Kidney glomerular epithelial cell (primary cell): ENCODE measurements around the gene ALDH1L1.

Source experiments
- DNase-seq: peaks from one replicate; lab custom pipeline; 2025; lab: John Stamatoyannopoulos, UW

Gene ALDH1L1

GRCh38 chr3:126194713-126195305 lies 14.4 kb upstream of the ALDH1L1 start:
- DNase-seq: no peak

- DNase-seq: no peak
Observed at GRCh38 chr3:126191246-126191645, 10.9 kb upstream of the ALDH1L1 start.

- DNase-seq: no peak
Observed at GRCh38 chr3:126187920-126188319, 7.5 kb upstream of the ALDH1L1 start.

GRCh38 chr3:126186749-126187148 lies 6.4 kb upstream of the ALDH1L1 start:
- DNase-seq: no peak

- DNase-seq: no peak
Observed at GRCh38 chr3:126186271-126186670, 5.9 kb upstream of the ALDH1L1 start.

GRCh38 chr3:126184465-126185000 lies 4.1 kb upstream of the ALDH1L1 start:
- no peak for DNase-seq

GRCh38 chr3:126181398-126181725 lies 976 bp upstream of the ALDH1L1 start:
- no peak for DNase-seq

GRCh38 chr3:126179825-126180476 lies 435 bp downstream of the ALDH1L1 start:
- no peak for DNase-seq

GRCh38 chr3:126170073-126170777 lies 10.2 kb downstream of the ALDH1L1 start:
- DNase-seq: no peak

- no peak for DNase-seq
Observed at GRCh38 chr3:126167566-126167965, 12.8 kb downstream of the ALDH1L1 start.

- DNase-seq: no peak
Observed at GRCh38 chr3:126166009-126166408, 14.4 kb downstream of the ALDH1L1 start.

GRCh38 chr3:126161309-126161708 lies 19.1 kb downstream of the ALDH1L1 start:
- no peak for DNase-seq

- DNase-seq: no peak
Observed at GRCh38 chr3:126160243-126161210, 19.9 kb downstream of the ALDH1L1 start.

- DNase-seq: no peak
Observed at GRCh38 chr3:126159476-126159875, 20.9 kb downstream of the ALDH1L1 start.

- no peak for DNase-seq
Observed at GRCh38 chr3:126158912-126159454, 21.4 kb downstream of the ALDH1L1 start.

- DNase-seq: no peak
Observed at GRCh38 chr3:126158016-126158911, 22.1 kb downstream of the ALDH1L1 start.

- DNase-seq: no peak
Observed at GRCh38 chr3:126157083-126157768, 23.2 kb downstream of the ALDH1L1 start.

- no peak for DNase-seq
Observed at GRCh38 chr3:126156468-126156867, 23.9 kb downstream of the ALDH1L1 start.

GRCh38 chr3:126155819-126156218 lies 24.6 kb downstream of the ALDH1L1 start:
- DNase-seq: no peak

GRCh38 chr3:126155280-126155640 lies 25.1 kb downstream of the ALDH1L1 start:
- DNase-seq: no peak
